ENCODE data around the gene CLRN3. TPM values are rescaled to one million over a fixed set of nuclear protein-coding genes. Genes with fewer than 3 reads are reported as not detected.

The CLRN3 gene
- total RNA-seq, 2 donors from 2014 or later: not detected

DNA sequence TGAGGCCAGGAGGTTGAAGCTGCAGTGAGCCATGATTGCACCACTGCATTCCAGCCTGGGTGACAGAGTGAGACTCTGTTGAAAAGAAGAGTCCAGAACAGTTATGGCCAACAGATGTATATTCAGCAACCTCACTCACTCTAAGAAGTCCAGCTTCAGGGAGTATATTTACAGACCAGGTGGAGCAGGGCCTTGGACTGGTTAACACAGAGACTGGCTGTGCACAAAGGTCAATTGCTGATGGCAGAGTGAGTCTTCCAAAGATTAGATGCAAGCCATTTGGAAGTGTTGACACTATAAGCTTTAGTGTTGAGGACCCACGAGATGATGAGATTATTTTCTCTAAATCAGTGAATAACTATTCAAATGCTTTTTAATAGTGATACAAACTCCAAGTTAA, 24.9 kb downstream of the CLRN3 start:
- Mint-ChIP-seq H3K27ac (no peak overlapping the region), H3K9me3 (peaks cover 14% of the 10 kb centered on the region), H3K4me3 (no peak overlapping the region), H3K36me3 (ENCODE audit: low read depth) (no peaks in the 10 kb centered on the region), H3K4me1 (no peaks in the 10 kb centered on the region), H3K27me3 (ENCODE audit: insufficient read depth) (no peaks in the 10 kb centered on the region)
- no peaks in the 10 kb centered on the region for H3K36me3 ChIP-seq (ENCODE audit: control insufficient read depth, insufficient read depth, low read length)
- no peaks in the 10 kb centered on the region for H3K4me1 ChIP-seq (ENCODE audit: control insufficient read depth, insufficient read depth, low read length)
- no peak for DNase-seq
- H3K27me3 ChIP-seq (ENCODE audit: control insufficient read depth, insufficient read depth, low read length, poor library complexity, severe bottlenecking): no peaks in the 10 kb centered on the region
- TF ChIP-seq, protein P1, sequence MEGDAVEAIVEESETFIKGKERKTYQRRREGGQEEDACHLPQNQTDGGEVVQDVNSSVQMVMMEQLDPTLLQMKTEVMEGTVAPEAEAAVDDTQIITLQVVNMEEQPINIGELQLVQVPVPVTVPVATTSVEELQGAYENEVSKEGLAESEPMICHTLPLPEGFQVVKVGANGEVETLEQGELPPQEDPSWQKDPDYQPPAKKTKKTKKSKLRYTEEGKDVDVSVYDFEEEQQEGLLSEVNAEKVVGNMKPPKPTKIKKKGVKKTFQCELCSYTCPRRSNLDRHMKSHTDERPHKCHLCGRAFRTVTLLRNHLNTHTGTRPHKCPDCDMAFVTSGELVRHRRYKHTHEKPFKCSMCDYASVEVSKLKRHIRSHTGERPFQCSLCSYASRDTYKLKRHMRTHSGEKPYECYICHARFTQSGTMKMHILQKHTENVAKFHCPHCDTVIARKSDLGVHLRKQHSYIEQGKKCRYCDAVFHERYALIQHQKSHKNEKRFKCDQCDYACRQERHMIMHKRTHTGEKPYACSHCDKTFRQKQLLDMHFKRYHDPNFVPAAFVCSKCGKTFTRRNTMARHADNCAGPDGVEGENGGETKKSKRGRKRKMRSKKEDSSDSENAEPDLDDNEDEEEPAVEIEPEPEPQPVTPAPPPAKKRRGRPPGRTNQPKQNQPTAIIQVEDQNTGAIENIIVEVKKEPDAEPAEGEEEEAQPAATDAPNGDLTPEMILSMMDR (conservative IDR thresholded peaks at IDR 0.05): no peak
- H3K27ac ChIP-seq (ENCODE audit: low read depth, low read length): no peak overlapping the region
- 100% methylated on average over 1 of the region's 1 CpG; no CpG with 5 or more reads in 1 of the 2 experiments for WGBS, 2 experiments (ENCODE audit: insufficient coverage in 1 of 2, insufficient read length in 1 of 2)
- H3K4me3 ChIP-seq (ENCODE audit: low read length): no peak overlapping the region
- no peak overlapping the region for H3K9ac ChIP-seq (ENCODE audit: extremely low read depth, low read length, poor library complexity, severe bottlenecking)
- H3K9me3 ChIP-seq (ENCODE audit: control insufficient read depth, low read length): peaks cover 21% of the 10 kb centered on the region

DNA sequence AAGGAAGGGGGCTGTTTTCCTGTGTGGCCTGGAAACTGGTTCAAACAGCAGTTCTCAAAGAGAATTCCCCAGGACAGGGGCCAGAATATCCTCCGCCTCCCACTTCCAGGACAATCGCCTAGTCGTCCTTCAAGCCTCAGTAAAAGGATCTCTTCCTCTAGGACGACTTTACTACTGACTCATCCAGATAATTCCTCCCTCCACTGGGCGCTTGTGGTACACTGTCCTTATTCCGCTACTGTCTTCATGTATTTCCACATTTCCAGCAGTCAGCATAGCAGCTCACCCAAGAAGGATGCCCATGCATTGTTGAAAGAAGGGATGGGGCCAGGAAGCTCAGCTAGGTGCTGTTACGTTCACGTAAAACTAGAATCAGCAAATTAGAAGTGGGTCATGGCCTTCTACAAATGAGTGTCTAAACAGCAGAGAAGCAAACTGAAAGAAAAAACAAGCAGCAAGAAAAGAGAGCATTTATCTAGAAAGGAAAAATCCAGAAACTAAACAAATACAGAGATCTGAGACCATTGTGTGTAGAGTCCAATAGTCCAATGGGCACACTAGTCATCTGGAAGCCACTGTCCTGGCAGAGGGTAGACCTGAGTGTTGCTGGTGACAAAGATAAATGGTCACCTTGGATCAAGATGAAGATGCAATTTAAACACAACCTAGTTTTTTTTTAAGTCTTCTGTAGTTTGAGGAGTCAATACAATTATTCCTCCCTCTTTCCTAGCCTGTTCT, 26.3 kb downstream of the CLRN3 start:
- no peak overlapping the region for H3K27ac Mint-ChIP-seq
- no peak overlapping the region for H3K9ac ChIP-seq (ENCODE audit: extremely low read depth, low read length, poor library complexity, severe bottlenecking)
- H3K4me3 ChIP-seq (ENCODE audit: low read length): no peak overlapping the region
- 90 to 93% methylated on average over 4 to 8 of the region's 8 CpGs for WGBS, 2 experiments (ENCODE audit: insufficient coverage in 1 of 2, insufficient read length in 1 of 2)
- H3K27me3 Mint-ChIP-seq (ENCODE audit: insufficient read depth): no peaks in the 10 kb centered on the region
- H3K9me3 ChIP-seq (ENCODE audit: control insufficient read depth, low read length): peaks cover 21% of the 10 kb centered on the region
- no peaks in the 10 kb centered on the region for H3K36me3 ChIP-seq (ENCODE audit: control insufficient read depth, insufficient read depth, low read length)
- no peaks in the 10 kb centered on the region for H3K4me1 Mint-ChIP-seq
- H3K27me3 ChIP-seq (ENCODE audit: control insufficient read depth, insufficient read depth, low read length, poor library complexity, severe bottlenecking): no peaks in the 10 kb centered on the region
- H3K4me3 Mint-ChIP-seq: no peak overlapping the region
- no peaks in the 10 kb centered on the region for H3K36me3 Mint-ChIP-seq (ENCODE audit: low read depth)
- H3K9me3 Mint-ChIP-seq: peaks cover 14% of the 10 kb centered on the region
- TF ChIP-seq, protein P1 (conservative IDR thresholded peaks at IDR 0.05): no peak
- H3K27ac ChIP-seq (ENCODE audit: low read depth, low read length): no peak overlapping the region
- no peak for DNase-seq
- H3K4me1 ChIP-seq (ENCODE audit: control insufficient read depth, insufficient read depth, low read length): no peaks in the 10 kb centered on the region

DNA sequence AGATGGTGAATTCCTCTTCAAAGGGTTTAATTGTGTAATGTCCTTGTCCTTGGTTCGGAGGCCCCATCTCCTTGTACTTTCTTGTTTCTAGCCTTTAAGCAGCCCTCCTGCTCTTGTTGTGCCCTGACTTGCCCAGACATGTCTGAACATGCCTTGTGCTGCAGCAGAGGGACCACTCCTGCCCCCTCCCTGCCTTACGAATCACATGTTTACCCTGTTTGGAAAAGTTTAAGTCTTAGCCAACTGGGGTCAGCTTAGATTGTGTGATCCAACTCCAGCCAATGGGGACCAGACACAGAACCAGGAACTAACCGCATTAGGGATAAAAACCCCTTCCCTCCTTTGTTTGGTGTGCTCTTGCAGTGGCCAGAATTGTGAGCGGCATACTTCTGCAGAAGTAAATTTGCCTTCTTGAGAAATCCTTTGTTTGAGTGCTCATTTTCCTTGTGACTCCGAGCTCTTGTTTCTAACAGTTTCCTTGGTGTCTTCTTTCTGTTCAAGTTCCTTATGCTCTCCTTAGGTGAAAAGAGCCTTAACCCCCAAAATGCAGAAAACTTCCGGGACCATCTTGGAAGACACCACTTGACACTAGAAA, 29.4 kb downstream of the CLRN3 start:
- no peak for DNase-seq
- peaks cover 18% of the 10 kb centered on the region for H3K9me3 Mint-ChIP-seq
- peaks cover 3% of the 10 kb centered on the region for H3K27me3 Mint-ChIP-seq (ENCODE audit: insufficient read depth)
- H3K4me1 Mint-ChIP-seq: no peaks in the 10 kb centered on the region
- Histone ChIP-seq H3K9ac (ENCODE audit: extremely low read depth, low read length, poor library complexity, severe bottlenecking) (no peak overlapping the region), H3K9me3 (ENCODE audit: control insufficient read depth, low read length) (peaks cover 12% of the 10 kb centered on the region), H3K36me3 (ENCODE audit: control insufficient read depth, insufficient read depth, low read length) (no peaks in the 10 kb centered on the region), H3K27ac (ENCODE audit: low read depth, low read length) (no peak overlapping the region), H3K4me3 (ENCODE audit: low read length) (no peak overlapping the region), H3K27me3 (ENCODE audit: control insufficient read depth, insufficient read depth, low read length, poor library complexity, severe bottlenecking) (no peaks in the 10 kb centered on the region), H3K4me1 (ENCODE audit: control insufficient read depth, insufficient read depth, low read length) (no peaks in the 10 kb centered on the region)
- WGBS, 2 experiments (ENCODE audit: insufficient coverage in 1 of 2, insufficient read length in 1 of 2): 92 to 94% methylated on average over 6 of the region's 6 CpGs
- H3K36me3 Mint-ChIP-seq (ENCODE audit: low read depth): no peaks in the 10 kb centered on the region
- no peak overlapping the region for H3K4me3 Mint-ChIP-seq
- H3K27ac Mint-ChIP-seq: no peak overlapping the region
- TF ChIP-seq, protein P1 (conservative IDR thresholded peaks at IDR 0.05): no peak
